Lung (tissue), 12 donors: ENCODE results near the gene SLC7A8. TPM values are rescaled to one million over a fixed set of nuclear protein-coding genes. Genes with fewer than 3 reads are reported as not detected.

Source experiments
- ATAC-seq: fragments of 200-7000 bp; cut with Tn5 transposase; one replicate; pipeline ENCODE4 v1.9.1; 2020; ENCODE audit warnings: moderate number of reproducible peaks; ENCODE audit not compliant: insufficient read depth, low FRiP score
- DNase-seq, 3 donors: peaks; one replicate each; pipeline ENCODE4 v3.0.0-alpha.2; 2013 to 2017
- H3K27ac ChIP-seq, 2 donors: one replicate each; pipeline ENCODE4 v1.5.1; 2013; ENCODE audit warnings: mild to moderate bottlenecking in 2 of 2, moderate library complexity in 2 of 2, control low read depth in 1 of 2, inconsistent platforms in 1 of 2, low read depth in 1 of 2, low read length in 1 of 2
- H3K27me3 ChIP-seq, 3 donors: one replicate each; pipeline ENCODE4 v1.5.1; 2013; ENCODE audit warnings: low read length in 2 of 3; ENCODE audit not compliant: control insufficient read depth in 3 of 3, insufficient read depth in 3 of 3
- H3K36me3 ChIP-seq, 4 donors: one replicate each; pipeline ENCODE4 v1.5.1; 2013; ENCODE audit warnings: low read length in 4 of 4, mild to moderate bottlenecking in 1 of 4, moderate library complexity in 1 of 4; ENCODE audit not compliant: control insufficient read depth in 4 of 4, insufficient read depth in 4 of 4
- H3K4me1 ChIP-seq, 5 donors: one replicate each; pipeline ENCODE4 v1.5.1; 2013; ENCODE audit warnings: low read length in 5 of 5, mild to moderate bottlenecking in 2 of 5, moderate library complexity in 1 of 5; ENCODE audit not compliant: control insufficient read depth in 5 of 5, insufficient read depth in 5 of 5
- H3K4me3 ChIP-seq: one replicate; pipeline ENCODE4 v1.5.1; 2013; ENCODE audit warnings: mild to moderate bottlenecking, control low read depth, moderate library complexity
- H3K9ac ChIP-seq, 2 donors: one replicate each; pipeline ENCODE4 v1.5.1; 2013; ENCODE audit warnings: low read length in 2 of 2, control low read depth in 1 of 2; ENCODE audit not compliant: insufficient read depth in 1 of 2
- H3K9me3 ChIP-seq, 4 donors: one replicate each; pipeline ENCODE4 v1.5.1; 2013; ENCODE audit warnings: low read length in 3 of 4, mild to moderate bottlenecking in 1 of 4, moderate library complexity in 1 of 4; ENCODE audit not compliant: control insufficient read depth in 4 of 4, insufficient read depth in 3 of 4
- CTCF ChIP-seq: IDR thresholded peaks from 2 replicates; pipeline ENCODE4 v1.5.1; 2012; ENCODE audit warnings: mild to moderate bottlenecking; ENCODE audit errors: control extremely low read depth, extremely low read depth
- WGBS, 2 donors: extraction: QIAGEN DNeasy Blood & Tissue Kit; methylation state at CpG; one replicate each; pipeline ENCODE4 v1.1.7; 2013; 5-methylcytosine and 5-hydroxymethylcytosine counted together
- polyA plus RNA-seq, 2 donors: library from polyadenylated mRNA; stranded (reverse); fragments of 200-250 nt; gene quantifications; one replicate each; pipeline ENCODE4 v1.2.1, GENCODE V29; 2013
- total RNA-seq, 2 donors: library from RNA; depleted of rRNA in 1 of 2; stranded (reverse); fragments of >200 nt in 1 of 2; gene quantifications; one replicate each; pipeline ENCODE4 v1.2.1, GENCODE V29; 2014 to 2021
- donor health status: control.
- donor health status: control.
- donor health status: Bipolar disorder and iron deficiency.
- donor health status: healthy.
- donor health status: DM: yes; HTN: yes; CAD: no.

The SLC7A8 gene
- total and polyA plus RNA-seq, 4 donors = 28.1 to 74.0 (median 41.9) TPM

- WGBS, 2 donors = 82 to 91% methylated on average over 7 of the region's 7 CpGs
- peaks cover 0 to 23% (median 9%) of the 10 kb centered on the region in 5 donors for H3K4me1 ChIP-seq
- H3K9me3 ChIP-seq = no peaks in the 10 kb centered on the region
- H3K27ac ChIP-seq = peak overlapping the region in 1 of 2 donors; percentile 17
- TF ChIP-seq CTCF = no peak
- H3K27me3 ChIP-seq = no peaks in the 10 kb centered on the region
- DNase-seq = no peak
- no peak overlapping the region for H3K9ac ChIP-seq
- H3K36me3 ChIP-seq = peaks cover 8 to 19% (median 14%) of the 10 kb centered on the region in 4 donors
- ATAC-seq = no peak
- no peak overlapping the region for H3K4me3 ChIP-seq
Measured at GRCh38 chr14:23097786-23098185, 85.7 kb downstream of the SLC7A8 start.

GRCh38 chr14:23095196-23096108 lies 88.0 kb downstream of the SLC7A8 start, which contains the start of gene C14orf119:
TSS of gene C14orf119 (plus strand) at chr14:23095505. CDS start at chr14:23097659, 2,154 bp downstream.
- H3K9me3 ChIP-seq = no peaks in the 10 kb centered on the region
- peak within 1 kb of the TSS; percentile 74 for H3K4me3 ChIP-seq
- no peaks in the 10 kb centered on the region for H3K27me3 ChIP-seq
- peak within 1 kb of the TSS; percentile 97 to 98 for H3K27ac ChIP-seq
- peaks cover 0 to 23% (median 10%) of the 10 kb centered on the region in 5 donors for H3K4me1 ChIP-seq
- DNase-seq (peak; percentile 100), ATAC-seq (peak; percentile 96)
- WGBS, 2 donors = 0 to 1% methylated on average over 46 of the region's 46 CpGs
- H3K36me3 ChIP-seq = peaks cover 10 to 25% (median 19%) of the 10 kb centered on the region in 4 donors
- no peak for TF ChIP-seq CTCF
- peak within 1 kb of the TSS; percentile 92 to 96 for H3K9ac ChIP-seq

- peaks cover 15 to 32% (median 24%) of the 10 kb centered on the region in 4 donors for H3K36me3 ChIP-seq
Measured at GRCh38 chr14:23094666-23095195, 88.7 kb downstream of the SLC7A8 start, which contains the start of gene ACIN1. TSS of gene ACIN1 (minus strand) at chr14:23095136. CDS start at chr14:23095112, 24 bp downstream.

More at GRCh38 chr14:23094666-23095195, 88.7 kb downstream of the SLC7A8 start, which contains the start of gene ACIN1:
- Histone ChIP-seq H3K9me3 (no peaks in the 10 kb centered on the region), H3K27ac (peak within 1 kb of the TSS; percentile 97 to 98), H3K9ac (peak within 1 kb of the TSS; percentile 92 to 96), H3K27me3 (no peaks in the 10 kb centered on the region), H3K4me3 (peak within 1 kb of the TSS; percentile 74), H3K4me1 (peaks cover 2 to 23% (median 10%) of the 10 kb centered on the region in 5 donors)
- DNase-seq = peak; percentile 87 to 94 (median 94)
- TF ChIP-seq CTCF = no peak
- ATAC-seq = peak; percentile 22
- WGBS, 2 donors = 0 to 1% methylated on average over 48 to 55 of the region's 55 CpGs
